Measurements from ENCODE around the gene EFEMP2.

- TF ChIP-seq CTCF (IDR thresholded peaks at IDR 0.05) (no peak), POLR2AphosphoS5 (IDR thresholded peaks at IDR 0.05) (peak; percentile 79 to 96 (median 93)), POLR2A (IDR thresholded peaks at IDR 0.05) (no peak)
Observed at GRCh38 chr11:65873318-65874156, 937 bp upstream of the EFEMP2 start.

Data from stomach (tissue), 4 donors.